T-cell (primary cell): ENCODE data around the gene HHIPL2. TPM values are rescaled to one million over a fixed set of nuclear protein-coding genes. Genes with fewer than 3 reads are reported as not detected.
A peak's percentile ranks its signal among the peaks of the same experiment; 100 is the strongest.

Experiments
- ATAC-seq, 4 experiments: fragments of 200-7000 bp in 3 of 4; fragments of 150-1000 bp in 1 of 4; cut with Tn5 transposase; replicated peaks in 1 of 4; 1 replicate in 3 of 4; 2 replicates in 1 of 4; pipeline ENCODE4 v1.10.0; 2021; ENCODE audit warnings: moderate library complexity in 3 of 4, mild to moderate bottlenecking in 2 of 4, moderate number of reproducible peaks in 1 of 4
- CTCF ChIA-PET, 2 donors: fragments of 300-600 bp; sonication (Branson Sonifier 250); formaldehyde crosslinking; loops; one replicate each; lab custom pipeline; 2022; ENCODE audit warnings: antibody characterized with exemption in 2 of 2; lab: Charles Lee
- POLR2A ChIA-PET, 2 donors: fragments of 300-600 bp; sonication (Branson Sonifier 250); formaldehyde crosslinking; loops; one replicate each; lab custom pipeline; 2022; ENCODE audit warnings: antibody characterized with exemption in 2 of 2; lab: Charles Lee
- DNase-seq, 35 experiments: peaks; one replicate each; pipeline versions ENCODE4 v3.0.0 to v3.0.0-alpha.2; 2013 to 2023
- H3K27ac ChIP-seq: one replicate; pipeline ENCODE4 v1.5.1; 2013; ENCODE audit warnings: low read length
- H3K27me3 ChIP-seq, 2 experiments: replicated peaks in 1 of 2; 1 replicate in 1 of 2; 2 replicates in 1 of 2; pipeline versions ENCODE4 v1.6.1 to v1.7.0; 2013; ENCODE audit warnings: low read length in 1 of 2, mixed read lengths in 1 of 2; ENCODE audit not compliant: control insufficient read depth in 2 of 2, insufficient read depth in 2 of 2; ENCODE audit errors: extremely low read depth in 1 of 2
- H3K36me3 ChIP-seq, 2 donors: 1 replicate in 1 of 2; 2 replicates in 1 of 2; pipeline versions ENCODE4 v1.6.1 to v1.7.0; 2013; ENCODE audit warnings: low read length in 1 of 2; ENCODE audit not compliant: control insufficient read depth in 2 of 2, insufficient read depth in 1 of 2; ENCODE audit errors: extremely low read depth in 1 of 2
- H3K4me1 ChIP-seq, 2 experiments: 1 replicate in 1 of 2; 2 replicates in 1 of 2; pipeline versions ENCODE4 v1.6.1 to v1.7.0; 2013; ENCODE audit warnings: low read length in 2 of 2, mixed read lengths in 1 of 2; ENCODE audit not compliant: insufficient read depth in 2 of 2, control insufficient read depth in 1 of 2; ENCODE audit errors: extremely low read depth in 1 of 2
- H3K4me3 ChIP-seq, 2 donors: 1 replicate in 1 of 2; 2 replicates in 1 of 2; pipeline versions ENCODE4 v1.5.1 to v1.7.0; 2013; ENCODE audit warnings: mild to moderate bottlenecking in 2 of 2, low read length in 1 of 2, moderate library complexity in 1 of 2; ENCODE audit not compliant: control insufficient read depth in 1 of 2; ENCODE audit errors: extremely low read depth in 1 of 2
- H3K9me3 ChIP-seq: 2 replicates; pipeline ENCODE4 v1.7.0; 2013
- H3K27ac Mint-ChIP-seq, 2 donors: one replicate each; pipeline ENCODE4 v1.8.0; 2020 to 2021; ENCODE audit warnings: mild to moderate bottlenecking in 2 of 2, mixed read lengths in 2 of 2
- H3K27me3 Mint-ChIP-seq, 2 donors: one replicate each; pipeline ENCODE4 v1.8.0; 2021 to 2022; ENCODE audit warnings: mixed read lengths in 2 of 2
- H3K36me3 Mint-ChIP-seq: one replicate; pipeline ENCODE4 v1.8.0; 2021; ENCODE audit warnings: mixed read lengths
- H3K4me1 Mint-ChIP-seq, 3 donors: one replicate each; pipeline ENCODE4 v1.8.0; 2020 to 2022; ENCODE audit warnings: mixed read lengths in 3 of 3, mild to moderate bottlenecking in 1 of 3
- H3K4me3 Mint-ChIP-seq, 3 donors: one replicate each; pipeline ENCODE4 v1.8.0; 2020 to 2022; ENCODE audit warnings: mild to moderate bottlenecking in 3 of 3, mixed read lengths in 3 of 3, moderate library complexity in 3 of 3
- H3K9me3 Mint-ChIP-seq, 3 donors: one replicate each; pipeline ENCODE4 v1.8.0; 2020 to 2022; ENCODE audit warnings: mixed read lengths in 3 of 3
- WGBS: methylation state at CpG from one replicate; pipeline ENCODE4 v1.1.5; 2013; ENCODE audit warnings: missing lambda C conversion rate; ENCODE audit not compliant: insufficient coverage; 5-methylcytosine and 5-hydroxymethylcytosine counted together
- total RNA-seq, 35 experiments: library from RNA in 6 of 35; stranded (reverse) in 6 of 35; fragments of 120-200 nt in 1 of 35; gene quantifications; one replicate each; pipeline versions ENCODE4 v1.2.1 to v1.2.4 and lab custom pipeline; 2013 to 2026

The HHIPL2 gene
- total RNA-seq, 5 donors from 2014 or later (not counting 1 experiment from before 2014, with no cell fraction given), result 0.53 to 1.4 (median 1.0) TPM; not detected in 2

GRCh38 chr1:222586842-222587241 is 38.9 kb upstream of the HHIPL2 start:
- Mint-ChIP-seq H3K27ac (no peak overlapping the region), H3K36me3 (peaks cover 41% of the 10 kb centered on the region), H3K4me1 (peaks cover 51 to 68% (median 57%) of the 10 kb centered on the region in 3 donors), H3K4me3 (no peak overlapping the region), H3K27me3 (no peaks in the 10 kb centered on the region), H3K9me3 (no peaks in the 10 kb centered on the region)
- H3K9me3 ChIP-seq, result no peaks in the 10 kb centered on the region
- H3K4me3 ChIP-seq, result no peak overlapping the region
- no peak overlapping the region for H3K27ac ChIP-seq
- H3K36me3 ChIP-seq, result peaks cover 0 to 29% of the 10 kb centered on the region in 2 donors
- H3K4me1 ChIP-seq, result peaks cover 11 to 13% of the 10 kb centered on the region in 2 experiments
- no peak for DNase-seq
- no CpG with 5 or more reads among the region's 2 CpGs for WGBS
- no peak for ATAC-seq
- H3K27me3 ChIP-seq, result no peaks in the 10 kb centered on the region
- ChIA-PET POLR2A (interaction anchor here in 1 of 2 donors (1.1 kb wide), 1 partner anchor 47 kb away, joined by 3 read pairs; no protein-coding TSS in a partner anchor), CTCF (interaction anchor here in 1 of 2 donors (0.5 kb wide), 1 partner anchor 32 kb away, joined by 4 read pairs; no protein-coding TSS in a partner anchor)

GRCh38 chr1:222583079-222583478 is 35.2 kb upstream of the HHIPL2 start:
- DNase-seq (no peak), ATAC-seq (no peak)
- Mint-ChIP-seq H3K4me3 (peak overlapping the region in 1 of 3 donors; percentile 3), H3K27ac (no peak overlapping the region), H3K27me3 (no peaks in the 10 kb centered on the region), H3K9me3 (no peaks in the 10 kb centered on the region), H3K36me3 (peaks cover 65% of the 10 kb centered on the region), H3K4me1 (peaks cover 30 to 39% (median 38%) of the 10 kb centered on the region in 3 donors)
- no peaks in the 10 kb centered on the region for H3K4me1 ChIP-seq
- no peak overlapping the region for H3K4me3 ChIP-seq
- no peaks in the 10 kb centered on the region for H3K27me3 ChIP-seq
- WGBS, result 97% methylated on average over 5 of the region's 5 CpGs
- CTCF ChIA-PET, result no interaction called here
- H3K36me3 ChIP-seq, result peaks cover 0 to 34% of the 10 kb centered on the region in 2 donors
- POLR2A ChIA-PET, result no interaction called here
- H3K27ac ChIP-seq, result no peak overlapping the region
- no peaks in the 10 kb centered on the region for H3K9me3 ChIP-seq

GRCh38 chr1:222582099-222582774 is 34.3 kb upstream of the HHIPL2 start:
- no peak for DNase-seq
- Histone ChIP-seq H3K4me3 (no peak overlapping the region), H3K36me3 (peaks cover 3 to 32% of the 10 kb centered on the region in 2 donors), H3K9me3 (no peaks in the 10 kb centered on the region), H3K4me1 (no peaks in the 10 kb centered on the region), H3K27me3 (no peaks in the 10 kb centered on the region), H3K27ac (no peak overlapping the region)
- Mint-ChIP-seq H3K27ac (no peak overlapping the region), H3K27me3 (no peaks in the 10 kb centered on the region), H3K36me3 (peaks cover 70% of the 10 kb centered on the region), H3K9me3 (no peaks in the 10 kb centered on the region), H3K4me1 (peaks cover 27 to 33% (median 32%) of the 10 kb centered on the region in 3 donors), H3K4me3 (no peak overlapping the region)
- 83% methylated on average over 1 of the region's 4 CpGs for WGBS
- ChIA-PET CTCF (interaction anchor here in 1 of 2 donors (0.6 kb wide), 1 partner anchor 10 kb away, joined by 3 read pairs; no protein-coding TSS in a partner anchor), POLR2A (no interaction called here)
- ATAC-seq, result no peak

GRCh38 chr1:222579316-222579715 is 31.4 kb upstream of the HHIPL2 start:
- no CpG with 5 or more reads among the region's 3 CpGs for WGBS
- Histone ChIP-seq H3K36me3 (peaks cover 8 to 37% of the 10 kb centered on the region in 2 donors), H3K9me3 (no peaks in the 10 kb centered on the region), H3K4me1 (no peaks in the 10 kb centered on the region), H3K4me3 (no peak overlapping the region), H3K27ac (no peak overlapping the region), H3K27me3 (no peaks in the 10 kb centered on the region)
- DNase-seq (no peak), ATAC-seq (no peak)
- Mint-ChIP-seq H3K27ac (no peak overlapping the region), H3K27me3 (no peaks in the 10 kb centered on the region), H3K4me1 (peaks cover 6 to 14% (median 12%) of the 10 kb centered on the region in 3 donors), H3K9me3 (no peaks in the 10 kb centered on the region), H3K36me3 (peaks cover 75% of the 10 kb centered on the region), H3K4me3 (no peak overlapping the region)
- POLR2A ChIA-PET, result no interaction called here
- CTCF ChIA-PET, result interaction anchor here in 1 of 2 donors (1.6 kb wide), 1 partner anchor 55 kb away, joined by 3 read pairs; no protein-coding TSS in a partner anchor

- H3K9me3 Mint-ChIP-seq, result peaks cover 0 to 7% (median 6%) of the 10 kb centered on the region in 3 donors
- DNase-seq (no peak), ATAC-seq (no peak)
- no peaks in the 10 kb centered on the region for H3K9me3 ChIP-seq
- H3K4me3 ChIP-seq, result no peak overlapping the region
- H3K36me3 ChIP-seq, result peaks cover 9 to 45% of the 10 kb centered on the region in 2 donors
- CTCF ChIA-PET, result no interaction called here
- no CpG with 5 or more reads among the region's 1 CpG for WGBS
- no peak overlapping the region for H3K27ac Mint-ChIP-seq
- no peaks in the 10 kb centered on the region for H3K27me3 Mint-ChIP-seq
- H3K4me1 Mint-ChIP-seq, result peaks cover 5 to 8% (median 7%) of the 10 kb centered on the region in 3 donors
- H3K27me3 ChIP-seq, result no peaks in the 10 kb centered on the region
- no peaks in the 10 kb centered on the region for H3K4me1 ChIP-seq
- H3K4me3 Mint-ChIP-seq, result no peak overlapping the region
- POLR2A ChIA-PET, result no interaction called here
- H3K27ac ChIP-seq, result no peak overlapping the region
- peaks cover 74% of the 10 kb centered on the region for H3K36me3 Mint-ChIP-seq
Observed at GRCh38 chr1:222570837-222571236, 22.9 kb upstream of the HHIPL2 start.

GRCh38 chr1:222561656-222562055 is 13.8 kb upstream of the HHIPL2 start:
- no peak for ATAC-seq
- WGBS, result no CpG with 5 or more reads among the region's 1 CpG
- no peaks in the 10 kb centered on the region for H3K27me3 Mint-ChIP-seq
- ChIA-PET POLR2A (no interaction called here), CTCF (no interaction called here)
- no peak overlapping the region for H3K4me3 ChIP-seq
- no peak for DNase-seq
- H3K9me3 Mint-ChIP-seq, result no peaks in the 10 kb centered on the region
- no peak overlapping the region for H3K27ac ChIP-seq
- no peak overlapping the region for H3K27ac Mint-ChIP-seq
- H3K4me1 ChIP-seq, result no peaks in the 10 kb centered on the region
- H3K9me3 ChIP-seq, result no peaks in the 10 kb centered on the region
- peaks cover 4 to 57% of the 10 kb centered on the region in 2 donors for H3K36me3 ChIP-seq
- H3K36me3 Mint-ChIP-seq, result peaks cover 49% of the 10 kb centered on the region
- H3K4me3 Mint-ChIP-seq, result no peak overlapping the region
- H3K4me1 Mint-ChIP-seq, result peaks cover 0 to 1% (median 0%) of the 10 kb centered on the region in 3 donors
- no peaks in the 10 kb centered on the region for H3K27me3 ChIP-seq
